Measurements from ENCODE around the gene ARHGAP26.

- TF ChIP-seq CTCF (conservative IDR thresholded peaks at IDR 0.05; ENCODE audit: low read depth in 2 of 2), result no peak
- no peak for TF ChIP-seq EZH2 (IDR thresholded peaks at IDR 0.05; ENCODE audit: low read depth, unreplicated experiment)
- no peak for TF ChIP-seq CREB1 (CRISPR knock-in tag; IDR thresholded peaks at IDR 0.05; ENCODE audit: low read depth)
- no peak for TF ChIP-seq EZH2phosphoT487 (IDR thresholded peaks at IDR 0.05; ENCODE audit: unreplicated experiment)
- no peak for TF ChIP-seq ZNF114 (CRISPR knock-in tag; IDR thresholded peaks at IDR 0.05)
- TF ChIP-seq POLR2AphosphoS5 (IDR thresholded peaks at IDR 0.05; ENCODE audit: low read depth), result no peak
- TF ChIP-seq JUNB (IDR thresholded peaks at IDR 0.05; ENCODE audit: unreplicated experiment), result no peak
- no peak for TF ChIP-seq ZNF462 (CRISPR knock-in tag; IDR thresholded peaks at IDR 0.05)
- TF ChIP-seq ETS1 (IDR thresholded peaks at IDR 0.05), result no peak
- no peak for TF ChIP-seq STAT1 (IDR thresholded peaks at IDR 0.05; ENCODE audit: unreplicated experiment)
Observed at GRCh38 chr5:143129203-143129602, 359.0 kb downstream of the ARHGAP26 start.

Data from GM23338 (cell line).